GM19025 (cell line): ENCODE results near the gene ERVV-1.
"Not testable (repeated sequence)": the region's sequence is repeated elsewhere in the genome, so short reads cannot be mapped to it uniquely, and the experiment has no call there.

Experiments
- ATAC-seq: cut with Tn5 transposase; IDR thresholded peaks from one replicate; pipeline ENCODE4 v1.9.1; 2021; ENCODE audit warnings: mild to moderate bottlenecking, low read depth, moderate library complexity; ENCODE audit not compliant: unreplicated experiment

The ERVV-1 gene

GRCh38 chr19:53013621-53014020 lies at the start of gene ERVV-1:
TSS of gene ERVV-1 (plus strand) at chr19:53013921. CDS start at chr19:53014091, 170 bp downstream.
- ATAC-seq: no peak

- no peak for ATAC-seq
These were observed 45.9 kb upstream of the ERVV-1 start for GRCh38 chr19:52967772-52968171.

GRCh38 chr19:52981329-52981728 lies 32.4 kb upstream of the ERVV-1 start:
- ATAC-seq: no peak

GRCh38 chr19:52983167-52983566 lies 30.6 kb upstream of the ERVV-1 start:
- ATAC-seq: not testable (repeated sequence)

- ATAC-seq: no peak
These were observed 26.5 kb upstream of the ERVV-1 start for GRCh38 chr19:52987221-52987620.

- no peak for ATAC-seq
These were observed 25.2 kb upstream of the ERVV-1 start for GRCh38 chr19:52988506-52988905.

- ATAC-seq: no peak
These were observed 22.8 kb upstream of the ERVV-1 start for GRCh38 chr19:52990759-52991418.

- ATAC-seq: no peak
These were observed 22.2 kb upstream of the ERVV-1 start for GRCh38 chr19:52991484-52991883.

GRCh38 chr19:52992109-52993004 lies 21.4 kb upstream of the ERVV-1 start:
- ATAC-seq: no peak

GRCh38 chr19:52993342-52994178 lies 20.2 kb upstream of the ERVV-1 start:
- no peak for ATAC-seq

- no peak for ATAC-seq
These were observed 18.0 kb upstream of the ERVV-1 start for GRCh38 chr19:52995711-52996110.

- ATAC-seq: no peak
These were observed 15.7 kb upstream of the ERVV-1 start for GRCh38 chr19:52997975-52998374.

GRCh38 chr19:53002479-53002878 lies 11.2 kb upstream of the ERVV-1 start:
- no peak for ATAC-seq

GRCh38 chr19:53004242-53004641 lies 9.5 kb upstream of the ERVV-1 start:
- ATAC-seq: no peak

GRCh38 chr19:53007200-53007599 lies 6.5 kb upstream of the ERVV-1 start:
- ATAC-seq: no peak

GRCh38 chr19:53007606-53008005 lies 6.1 kb upstream of the ERVV-1 start:
- no peak for ATAC-seq

GRCh38 chr19:53008061-53008778 lies 5.5 kb upstream of the ERVV-1 start:
- ATAC-seq: no peak

- no peak for ATAC-seq
These were observed 3.2 kb upstream of the ERVV-1 start for GRCh38 chr19:53010494-53010893.

GRCh38 chr19:53012006-53012405 lies 1.7 kb upstream of the ERVV-1 start:
- no peak for ATAC-seq

- no peak for ATAC-seq
These were observed 1.4 kb downstream of the ERVV-1 start for GRCh38 chr19:53015159-53015558.
